ENCODE data around the gene CEP85L.
"Not testable (repeated sequence)": the region's sequence is repeated elsewhere in the genome, so short reads cannot be mapped to it uniquely, and the experiment has no call there.

The CEP85L gene

GRCh38 chr6:118469468-118469867 lies 181.9 kb downstream of the CEP85L start:
- no peaks in the 10 kb centered on the region for H3K27me3 ChIP-seq (ENCODE audit: control insufficient read depth, insufficient read depth, low read length)
- no peak overlapping the region for H3K9ac ChIP-seq (ENCODE audit: low read depth, low read length)
- no peak overlapping the region for H3K4me3 ChIP-seq (ENCODE audit: low read length)
- no peaks in the 10 kb centered on the region for H3K4me1 ChIP-seq (ENCODE audit: control insufficient read depth, insufficient read depth, low read length)
- H3K9me3 ChIP-seq (replicated peaks; ENCODE audit: low read length), result no peaks in the 10 kb centered on the region
- no peak overlapping the region for H3K4me2 ChIP-seq (ENCODE audit: low read length)
- H3K36me3 ChIP-seq (ENCODE audit: insufficient read depth, low read length), result peaks cover 14% of the 10 kb centered on the region

- Histone ChIP-seq H3K27me3 (ENCODE audit: control insufficient read depth, insufficient read depth, low read length) (no peaks in the 10 kb centered on the region), H3K36me3 (ENCODE audit: insufficient read depth, low read length) (peaks cover 14% of the 10 kb centered on the region), H3K4me1 (ENCODE audit: control insufficient read depth, insufficient read depth, low read length) (no peaks in the 10 kb centered on the region), H3K9me3 (replicated peaks; ENCODE audit: low read length) (no peaks in the 10 kb centered on the region), H3K9ac (ENCODE audit: low read depth, low read length) (no peak overlapping the region), H3K4me3 (ENCODE audit: low read length) (no peak overlapping the region), H3K4me2 (ENCODE audit: low read length) (no peak overlapping the region)
Measured at GRCh38 chr6:118468682-118469465, 182.5 kb downstream of the CEP85L start.

DNA sequence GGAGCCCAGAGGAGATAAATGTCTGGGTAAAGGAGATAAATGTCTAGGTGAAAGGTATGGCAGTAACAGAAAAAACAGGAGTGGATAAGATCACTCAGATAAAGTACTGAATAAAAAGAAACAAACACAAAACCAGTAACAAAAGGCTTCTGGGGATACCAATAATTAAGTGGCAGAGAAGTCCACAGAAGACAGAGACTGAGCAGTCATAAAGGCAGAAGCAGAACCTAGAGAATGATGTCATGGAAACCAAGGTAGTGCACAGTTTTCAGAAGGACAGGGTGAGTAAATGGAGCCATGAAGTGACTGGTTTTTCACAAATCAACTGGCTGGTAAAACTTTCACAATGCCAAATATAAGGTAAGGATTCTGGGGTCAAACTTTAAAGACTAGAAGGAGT lies 184.2 kb downstream of the CEP85L start:
- H3K9ac ChIP-seq (ENCODE audit: low read depth, low read length), result no peak overlapping the region
- H3K4me2 ChIP-seq (ENCODE audit: low read length), result no peak overlapping the region
- peaks cover 14% of the 10 kb centered on the region for H3K36me3 ChIP-seq (ENCODE audit: insufficient read depth, low read length)
- no peak overlapping the region for H3K4me3 ChIP-seq (ENCODE audit: low read length)
- H3K27me3 ChIP-seq (ENCODE audit: control insufficient read depth, insufficient read depth, low read length), result no peaks in the 10 kb centered on the region
- H3K4me1 ChIP-seq (ENCODE audit: control insufficient read depth, insufficient read depth, low read length), result no peaks in the 10 kb centered on the region
- no peaks in the 10 kb centered on the region for H3K9me3 ChIP-seq (replicated peaks; ENCODE audit: low read length)

- no peaks in the 10 kb centered on the region for H3K27me3 ChIP-seq (ENCODE audit: control insufficient read depth, insufficient read depth, low read length)
- no peak overlapping the region for H3K4me3 ChIP-seq (ENCODE audit: low read length)
- H3K4me2 ChIP-seq (ENCODE audit: low read length), result no peak overlapping the region
- no peaks in the 10 kb centered on the region for H3K9me3 ChIP-seq (replicated peaks; ENCODE audit: low read length)
- peaks cover 14% of the 10 kb centered on the region for H3K36me3 ChIP-seq (ENCODE audit: insufficient read depth, low read length)
- H3K9ac ChIP-seq (ENCODE audit: low read depth, low read length), result no peak overlapping the region
- H3K4me1 ChIP-seq (ENCODE audit: control insufficient read depth, insufficient read depth, low read length), result no peaks in the 10 kb centered on the region
Measured at GRCh38 chr6:118464620-118465019, 186.8 kb downstream of the CEP85L start.

DNA sequence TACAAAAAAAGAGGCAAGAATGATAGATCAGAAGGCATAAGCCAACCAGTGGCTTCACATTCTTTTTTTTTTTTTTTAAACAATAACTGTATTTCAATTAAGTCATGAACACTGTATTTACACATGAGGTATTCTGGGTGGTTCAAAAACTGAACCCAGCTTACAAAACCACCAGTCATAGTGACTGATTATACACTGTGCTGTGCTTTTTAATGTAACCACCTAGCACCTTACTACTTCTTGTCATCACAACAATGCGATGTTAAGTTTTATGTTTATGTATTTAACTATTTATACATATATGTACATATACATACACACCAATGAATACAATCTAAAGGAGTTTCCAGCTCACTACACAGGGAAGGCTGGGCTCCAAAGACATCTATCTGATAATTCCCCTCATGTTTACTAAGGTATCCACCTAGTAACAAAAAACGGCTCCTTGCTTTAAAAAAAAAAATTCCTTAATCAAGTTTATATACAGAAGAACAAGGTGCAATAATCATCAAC lies 190.4 kb downstream of the CEP85L start:
- H3K9me3 ChIP-seq (replicated peaks; ENCODE audit: low read length), result no peaks in the 10 kb centered on the region
- no peaks in the 10 kb centered on the region for H3K27me3 ChIP-seq (ENCODE audit: control insufficient read depth, insufficient read depth, low read length)
- no peak overlapping the region for H3K9ac ChIP-seq (ENCODE audit: low read depth, low read length)
- H3K4me3 ChIP-seq (ENCODE audit: low read length), result no peak overlapping the region
- H3K36me3 ChIP-seq (ENCODE audit: insufficient read depth, low read length), result no peaks in the 10 kb centered on the region
- no peaks in the 10 kb centered on the region for H3K4me1 ChIP-seq (ENCODE audit: control insufficient read depth, insufficient read depth, low read length)
- no peak overlapping the region for H3K4me2 ChIP-seq (ENCODE audit: low read length)

- Histone ChIP-seq H3K4me2 (ENCODE audit: low read length) (no peak overlapping the region), H3K9ac (ENCODE audit: low read depth, low read length) (no peak overlapping the region), H3K36me3 (ENCODE audit: insufficient read depth, low read length) (no peaks in the 10 kb centered on the region), H3K4me3 (ENCODE audit: low read length) (no peak overlapping the region), H3K9me3 (replicated peaks; ENCODE audit: low read length) (peaks cover 5% of the 10 kb centered on the region), H3K4me1 (ENCODE audit: control insufficient read depth, insufficient read depth, low read length) (no peaks in the 10 kb centered on the region), H3K27me3 (ENCODE audit: control insufficient read depth, insufficient read depth, low read length) (no peaks in the 10 kb centered on the region)
Measured at GRCh38 chr6:118456982-118457381, 194.4 kb downstream of the CEP85L start.

GRCh38 chr6:118451839-118452238 lies 199.6 kb downstream of the CEP85L start:
- Histone ChIP-seq H3K4me2 (ENCODE audit: low read length) (no peak overlapping the region), H3K4me1 (ENCODE audit: control insufficient read depth, insufficient read depth, low read length) (no peaks in the 10 kb centered on the region), H3K4me3 (ENCODE audit: low read length) (no peak overlapping the region), H3K27me3 (ENCODE audit: control insufficient read depth, insufficient read depth, low read length) (no peaks in the 10 kb centered on the region), H3K36me3 (ENCODE audit: insufficient read depth, low read length) (no peaks in the 10 kb centered on the region), H3K9me3 (replicated peaks; ENCODE audit: low read length) (peaks cover 8% of the 10 kb centered on the region), H3K9ac (ENCODE audit: low read depth, low read length) (no peak overlapping the region)

DNA sequence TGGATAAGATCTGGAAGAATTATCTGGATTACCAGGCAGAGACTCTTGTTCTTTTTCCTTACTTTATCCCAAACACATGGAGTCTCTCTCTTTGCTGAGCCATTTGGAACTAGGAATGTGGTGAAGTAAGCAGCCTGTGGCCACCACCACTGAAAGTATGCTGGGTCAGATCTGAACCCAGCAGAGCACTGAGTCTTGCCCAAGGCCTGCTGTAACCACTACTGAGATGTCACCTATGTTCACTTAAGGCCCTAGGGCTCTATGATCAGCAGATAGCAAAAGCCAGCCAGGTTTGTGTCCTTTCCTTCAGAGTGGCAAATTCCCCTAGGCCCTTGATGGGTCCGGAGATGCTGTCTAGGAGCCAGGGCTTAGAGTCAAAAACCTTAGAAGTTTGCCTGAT lies 206.6 kb downstream of the CEP85L start:
- Histone ChIP-seq H3K9me3 (replicated peaks; ENCODE audit: low read length) (no peaks in the 10 kb centered on the region), H3K4me2 (ENCODE audit: low read length) (no peak overlapping the region), H3K36me3 (ENCODE audit: insufficient read depth, low read length) (no peaks in the 10 kb centered on the region), H3K4me1 (ENCODE audit: control insufficient read depth, insufficient read depth, low read length) (no peaks in the 10 kb centered on the region), H3K27me3 (ENCODE audit: control insufficient read depth, insufficient read depth, low read length) (no peaks in the 10 kb centered on the region), H3K9ac (ENCODE audit: low read depth, low read length) (no peak overlapping the region), H3K4me3 (ENCODE audit: low read length) (no peak overlapping the region)

DNA sequence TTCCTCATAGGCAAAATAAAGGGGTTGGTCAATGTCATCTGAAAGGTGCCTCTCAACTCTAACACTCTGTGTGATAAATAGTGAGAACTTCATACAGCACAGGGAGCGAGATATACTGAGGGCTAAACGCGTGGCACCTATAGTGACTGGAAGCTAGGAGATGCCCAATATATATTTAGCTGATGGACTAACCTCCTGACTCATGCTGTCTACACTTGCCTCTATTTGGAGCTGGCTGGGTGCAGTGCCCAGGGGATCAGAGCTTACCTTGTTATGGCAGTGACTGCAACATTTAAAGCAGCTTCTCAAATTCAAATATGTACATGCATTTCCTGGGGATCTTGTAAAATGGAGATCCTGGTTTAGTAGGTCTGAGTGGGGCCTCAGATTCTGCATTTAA lies 214.9 kb downstream of the CEP85L start:
- H3K27me3 ChIP-seq (ENCODE audit: control insufficient read depth, insufficient read depth, low read length), result no peaks in the 10 kb centered on the region
- H3K4me1 ChIP-seq (ENCODE audit: control insufficient read depth, insufficient read depth, low read length), result no peaks in the 10 kb centered on the region
- H3K4me2 ChIP-seq (ENCODE audit: low read length), result no peak overlapping the region
- H3K9ac ChIP-seq (ENCODE audit: low read depth, low read length), result no peak overlapping the region
- H3K4me3 ChIP-seq (ENCODE audit: low read length), result no peak overlapping the region
- no peaks in the 10 kb centered on the region for H3K9me3 ChIP-seq (replicated peaks; ENCODE audit: low read length)
- no peaks in the 10 kb centered on the region for H3K36me3 ChIP-seq (ENCODE audit: insufficient read depth, low read length)

GRCh38 chr6:118434147-118434546 lies 217.2 kb downstream of the CEP85L start:
- H3K4me3 ChIP-seq (ENCODE audit: low read length); H3K4me2 ChIP-seq (ENCODE audit: low read length); H3K9me3 ChIP-seq (replicated peaks; ENCODE audit: low read length); H3K27me3 ChIP-seq (ENCODE audit: control insufficient read depth, insufficient read depth, low read length); H3K4me1 ChIP-seq (ENCODE audit: control insufficient read depth, insufficient read depth, low read length); H3K36me3 ChIP-seq (ENCODE audit: insufficient read depth, low read length); H3K9ac ChIP-seq (ENCODE audit: low read depth, low read length): not testable (repeated sequence)

DNA sequence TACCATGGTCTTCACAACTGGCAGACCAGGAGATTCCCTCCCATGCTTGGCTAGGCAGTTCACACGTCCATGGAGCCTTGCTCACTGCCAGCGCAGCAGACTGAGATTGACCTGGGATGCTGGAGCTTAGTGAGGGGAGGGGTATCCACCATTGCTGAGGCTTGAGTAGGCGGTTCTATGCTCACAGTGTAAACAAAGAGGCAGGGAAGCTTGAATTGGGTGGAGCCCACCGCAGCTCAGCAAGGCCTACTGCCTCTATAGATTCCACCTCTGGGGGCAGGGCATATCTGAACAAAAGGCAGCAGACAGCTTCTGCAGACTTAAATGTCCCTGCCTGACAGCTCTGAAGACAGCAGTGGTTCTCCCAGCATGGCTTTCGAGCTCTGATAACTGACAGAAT lies 230.1 kb downstream of the CEP85L start:
- H3K4me1 ChIP-seq (ENCODE audit: control insufficient read depth, insufficient read depth, low read length); H3K36me3 ChIP-seq (ENCODE audit: insufficient read depth, low read length); H3K4me2 ChIP-seq (ENCODE audit: low read length); H3K9me3 ChIP-seq (replicated peaks; ENCODE audit: low read length); H3K9ac ChIP-seq (ENCODE audit: low read depth, low read length); H3K27me3 ChIP-seq (ENCODE audit: control insufficient read depth, insufficient read depth, low read length); H3K4me3 ChIP-seq (ENCODE audit: low read length): not testable (repeated sequence)

All from skeletal muscle satellite cell (primary cell).